ENCODE results near the gene ZBTB20. TPM values are rescaled to one million over a fixed set of nuclear protein-coding genes. Genes with fewer than 3 reads are reported as not detected.

The ZBTB20 gene
- total RNA-seq, 2 experiments from 2014 or later: 5.2 to 6.4 TPM

GRCh38 chr3:114406286-114406685 lies 740.8 kb downstream of the ZBTB20 start:
- H3K4me1 Mint-ChIP-seq: no peaks in the 10 kb centered on the region
- H3K9me3 Mint-ChIP-seq (ENCODE audit: low read depth): no peaks in the 10 kb centered on the region
- ChIA-PET CTCF (interaction anchor here (0.7 to 3.4 kb wide), 3 partner anchors 12 to 253 kb away, joined by 3 to 15 read pairs (median 3); no protein-coding TSS in a partner anchor), POLR2A (no interaction called here)
- H3K27me3 Mint-ChIP-seq: no peaks in the 10 kb centered on the region
- H3K36me3 Mint-ChIP-seq (ENCODE audit: low read depth): no peaks in the 10 kb centered on the region
- ATAC-seq (no peak), DNase-seq (no peak)
- no peak overlapping the region for H3K4me3 Mint-ChIP-seq
- H3K27ac Mint-ChIP-seq: no peak overlapping the region
- intact Hi-C loops (cut with DNase I, micrococcal nuclease): no loop called here

GRCh38 chr3:114405202-114405990 lies 741.7 kb downstream of the ZBTB20 start:
- no peaks in the 10 kb centered on the region for H3K9me3 Mint-ChIP-seq (ENCODE audit: low read depth)
- ChIA-PET POLR2A (no interaction called here), CTCF (interaction anchor here (0.7 to 3.4 kb wide), 6 partner anchors 9 to 802 kb away, joined by 3 to 15 read pairs (median 6); no protein-coding TSS in a partner anchor)
- H3K27me3 Mint-ChIP-seq: no peaks in the 10 kb centered on the region
- no peaks in the 10 kb centered on the region for H3K4me1 Mint-ChIP-seq
- H3K4me3 Mint-ChIP-seq: no peak overlapping the region
- DNase-seq (no peak), ATAC-seq (no peak)
- intact Hi-C loops (cut with DNase I, micrococcal nuclease): no loop called here
- no peaks in the 10 kb centered on the region for H3K36me3 Mint-ChIP-seq (ENCODE audit: low read depth)
- no peak overlapping the region for H3K27ac Mint-ChIP-seq

GRCh38 chr3:114404590-114404989 lies 742.5 kb downstream of the ZBTB20 start:
- Mint-ChIP-seq H3K9me3 (ENCODE audit: low read depth) (no peaks in the 10 kb centered on the region), H3K27me3 (no peaks in the 10 kb centered on the region), H3K27ac (no peak overlapping the region), H3K4me3 (no peak overlapping the region), H3K36me3 (ENCODE audit: low read depth) (no peaks in the 10 kb centered on the region), H3K4me1 (no peaks in the 10 kb centered on the region)
- DNase-seq (no peak), ATAC-seq (no peak)
- intact Hi-C loops (cut with DNase I, micrococcal nuclease): no loop called here
- CTCF ChIA-PET: interaction anchor here (0.6 to 3.4 kb wide), 11 partner anchors 9 to 803 kb away, joined by 3 to 15 read pairs (median 4); no protein-coding TSS in a partner anchor
- POLR2A ChIA-PET: no interaction called here

GRCh38 chr3:114402838-114403237 lies 744.2 kb downstream of the ZBTB20 start:
- H3K9me3 Mint-ChIP-seq (ENCODE audit: low read depth): no peaks in the 10 kb centered on the region
- no peaks in the 10 kb centered on the region for H3K27me3 Mint-ChIP-seq
- H3K36me3 Mint-ChIP-seq (ENCODE audit: low read depth): no peaks in the 10 kb centered on the region
- no peak overlapping the region for H3K4me3 Mint-ChIP-seq
- CTCF ChIA-PET: interaction anchor here (0.9 to 3.3 kb wide), 3 partner anchors 11 to 38 kb away, joined by 3 to 10 read pairs (median 7); no protein-coding TSS in a partner anchor
- no peaks in the 10 kb centered on the region for H3K4me1 Mint-ChIP-seq
- no peak overlapping the region for H3K27ac Mint-ChIP-seq
- DNase-seq: no peak
- intact Hi-C loops (cut with DNase I, micrococcal nuclease): no loop called here
- no peak for ATAC-seq
- POLR2A ChIA-PET: no interaction called here

GRCh38 chr3:114401346-114401745 lies 745.7 kb downstream of the ZBTB20 start:
- Mint-ChIP-seq H3K27ac (no peak overlapping the region), H3K9me3 (ENCODE audit: low read depth) (no peaks in the 10 kb centered on the region), H3K36me3 (ENCODE audit: low read depth) (no peaks in the 10 kb centered on the region), H3K27me3 (no peaks in the 10 kb centered on the region), H3K4me1 (peaks cover 3% of the 10 kb centered on the region), H3K4me3 (no peak overlapping the region)
- ATAC-seq (no peak), DNase-seq (no peak)
- POLR2A ChIA-PET: no interaction called here
- intact Hi-C loops (cut with DNase I, micrococcal nuclease): no loop called here
- CTCF ChIA-PET: interaction anchor here (0.6 to 1.0 kb wide), 4 partner anchors 21 to 35 kb away, joined by 3 to 4 read pairs (median 3); no protein-coding TSS in a partner anchor

GRCh38 chr3:114400371-114400770 lies 746.7 kb downstream of the ZBTB20 start:
- POLR2A ChIA-PET: no interaction called here
- DNase-seq (no peak), ATAC-seq (no peak)
- H3K27ac Mint-ChIP-seq: no peak overlapping the region
- H3K4me3 Mint-ChIP-seq: no peak overlapping the region
- no peaks in the 10 kb centered on the region for H3K9me3 Mint-ChIP-seq (ENCODE audit: low read depth)
- intact Hi-C loops (cut with DNase I, micrococcal nuclease): no loop called here
- no peaks in the 10 kb centered on the region for H3K27me3 Mint-ChIP-seq
- H3K36me3 Mint-ChIP-seq (ENCODE audit: low read depth): no peaks in the 10 kb centered on the region
- CTCF ChIA-PET: interaction anchor here (0.6 to 1.4 kb wide), 4 partner anchors 14 to 419 kb away, joined by 3 to 4 read pairs (median 3); no protein-coding TSS in a partner anchor
- H3K4me1 Mint-ChIP-seq: peaks cover 3% of the 10 kb centered on the region

GRCh38 chr3:114394551-114394950 lies 752.5 kb downstream of the ZBTB20 start:
- Mint-ChIP-seq H3K4me3 (no peak overlapping the region), H3K4me1 (peaks cover 30% of the 10 kb centered on the region), H3K27me3 (no peaks in the 10 kb centered on the region), H3K27ac (no peak overlapping the region), H3K9me3 (ENCODE audit: low read depth) (no peaks in the 10 kb centered on the region), H3K36me3 (ENCODE audit: low read depth) (no peaks in the 10 kb centered on the region)
- ChIA-PET POLR2A (no interaction called here), CTCF (interaction anchor here (1.1 to 4.0 kb wide), 7 partner anchors 9 to 24 kb away, joined by 3 to 31 read pairs (median 4); no protein-coding TSS in a partner anchor)
- DNase-seq (no peak), ATAC-seq (peak; percentile 58)
- intact Hi-C loops (cut with DNase I, micrococcal nuclease): no loop called here

- CTCF ChIA-PET: interaction anchor here (0.6 to 4.0 kb wide), 7 partner anchors 9 to 343 kb away, joined by 3 to 31 read pairs (median 3); no protein-coding TSS in a partner anchor
- Mint-ChIP-seq H3K9me3 (ENCODE audit: low read depth) (no peaks in the 10 kb centered on the region), H3K4me3 (no peak overlapping the region), H3K27ac (no peak overlapping the region), H3K36me3 (ENCODE audit: low read depth) (peaks cover 5% of the 10 kb centered on the region), H3K27me3 (no peaks in the 10 kb centered on the region), H3K4me1 (peaks cover 36% of the 10 kb centered on the region)
- peak; percentile 79 for ATAC-seq
- intact Hi-C loops (cut with DNase I, micrococcal nuclease): no loop called here
- POLR2A ChIA-PET: interaction anchor here (1.0 kb wide), 1 partner anchor 243 kb away, joined by 4 read pairs; no protein-coding TSS in a partner anchor
- no peak for DNase-seq
These were observed 753.6 kb downstream of the ZBTB20 start for GRCh38 chr3:114393367-114394072.

- Mint-ChIP-seq H3K36me3 (ENCODE audit: low read depth) (peaks cover 5% of the 10 kb centered on the region), H3K4me1 (peaks cover 36% of the 10 kb centered on the region), H3K4me3 (no peak overlapping the region), H3K9me3 (ENCODE audit: low read depth) (no peaks in the 10 kb centered on the region), H3K27ac (no peak overlapping the region), H3K27me3 (no peaks in the 10 kb centered on the region)
- intact Hi-C loops (cut with DNase I, micrococcal nuclease): no loop called here
- ChIA-PET CTCF (interaction anchor here (0.9 to 4.0 kb wide), 4 partner anchors 9 to 102 kb away, joined by 3 to 31 read pairs (median 10); no protein-coding TSS in a partner anchor), POLR2A (interaction anchor here (1.0 kb wide), 1 partner anchor 243 kb away, joined by 4 read pairs; no protein-coding TSS in a partner anchor)
- DNase-seq (no peak), ATAC-seq (no peak)
These were observed 754.3 kb downstream of the ZBTB20 start for GRCh38 chr3:114392831-114393230.

- DNase-seq (peak; percentile 22), ATAC-seq (peak; percentile 48)
- no peak overlapping the region for H3K4me3 Mint-ChIP-seq
- ChIA-PET POLR2A (interaction anchor here (0.7 kb wide), 1 partner anchor 168 kb away, joined by 6 read pairs; no protein-coding TSS in a partner anchor), CTCF (interaction anchor here (0.5 to 2.0 kb wide), 4 partner anchors 12 to 111 kb away, joined by 3 to 9 read pairs (median 4); no protein-coding TSS in a partner anchor)
- H3K27ac Mint-ChIP-seq: no peak overlapping the region
- intact Hi-C loops (cut with DNase I, micrococcal nuclease): loop anchor here (10.0 kb wide), 4 partner anchors 116 to 1426 kb away; no protein-coding TSS in a partner anchor
- H3K4me1 Mint-ChIP-seq: peaks cover 30% of the 10 kb centered on the region
- H3K27me3 Mint-ChIP-seq: no peaks in the 10 kb centered on the region
- H3K36me3 Mint-ChIP-seq (ENCODE audit: low read depth): peaks cover 5% of the 10 kb centered on the region
- H3K9me3 Mint-ChIP-seq (ENCODE audit: low read depth): no peaks in the 10 kb centered on the region
These were observed 757.9 kb downstream of the ZBTB20 start for GRCh38 chr3:114389156-114389555.

GRCh38 chr3:114384558-114384903 lies 762.6 kb downstream of the ZBTB20 start:
- CTCF ChIA-PET: interaction anchor here (0.5 to 6.7 kb wide), 19 partner anchors 9 to 1334 kb away, joined by 3 to 89 read pairs (median 5); no protein-coding TSS in a partner anchor
- Mint-ChIP-seq H3K36me3 (ENCODE audit: low read depth) (peaks cover 5% of the 10 kb centered on the region), H3K27me3 (no peaks in the 10 kb centered on the region), H3K4me1 (peaks cover 14% of the 10 kb centered on the region), H3K27ac (no peak overlapping the region), H3K4me3 (peak overlapping the region; percentile 53), H3K9me3 (ENCODE audit: low read depth) (no peaks in the 10 kb centered on the region)
- no peak for DNase-seq
- no peak for ATAC-seq
- POLR2A ChIA-PET: no interaction called here
- intact Hi-C loops (cut with DNase I, micrococcal nuclease): loop anchor here (1.0 to 10.0 kb wide), 8 partner anchors 28 to 1430 kb away; no protein-coding TSS in a partner anchor
